CD8-positive, alpha-beta memory T cell (primary cell): ENCODE results near the gene COPS9. TPM values are rescaled to one million over a fixed set of nuclear protein-coding genes. Genes with fewer than 3 reads are reported as not detected.

Experiments used
- CTCF ChIA-PET: fragments of 350-600 bp; sonication (Branson Sonifier 250); formaldehyde crosslinking; loops from one replicate; lab custom pipeline; 2021; ENCODE audit warnings: antibody characterized with exemption; lab: Charles Lee
- POLR2A ChIA-PET: fragments of 350-600 bp; sonication (Branson Sonifier 250); formaldehyde crosslinking; loops from one replicate; lab custom pipeline; 2021; ENCODE audit warnings: antibody characterized with exemption; lab: Charles Lee
- DNase-seq, 5 donors: peaks; one replicate each; pipeline versions ENCODE4 v3.0.0 to v3.0.0-alpha.2; 2020 to 2022; ENCODE audit warnings: mixed read lengths in 1 of 5
- H3K27ac ChIP-seq: one replicate; pipeline ENCODE4 v1.7.0; 2013; ENCODE audit warnings: low read depth, mild to moderate bottlenecking, low read length, moderate library complexity
- H3K27me3 ChIP-seq: 2 replicates; pipeline ENCODE4 v1.7.0; 2013; ENCODE audit warnings: low read length, mild to moderate bottlenecking; ENCODE audit not compliant: insufficient read depth, poor library complexity, severe bottlenecking
- H3K36me3 ChIP-seq: 2 replicates; pipeline ENCODE4 v1.7.0; 2013; ENCODE audit warnings: mild to moderate bottlenecking, low read length, moderate library complexity; ENCODE audit not compliant: insufficient read depth
- H3K4me1 ChIP-seq: 2 replicates; pipeline ENCODE4 v1.7.0; 2013; ENCODE audit warnings: mild to moderate bottlenecking, low read length, moderate library complexity; ENCODE audit not compliant: insufficient read depth
- H3K4me3 ChIP-seq: 2 replicates; pipeline ENCODE4 v1.7.0; 2013; ENCODE audit warnings: mild to moderate bottlenecking, low read length
- H3K9me3 ChIP-seq: 2 replicates; pipeline ENCODE4 v1.7.0; 2013; ENCODE audit warnings: mild to moderate bottlenecking, low read length
- H3K27ac Mint-ChIP-seq, 8 donors: one replicate each; pipeline ENCODE4 v1.8.0; 2020 to 2021; ENCODE audit warnings: mixed read lengths in 8 of 8, mild to moderate bottlenecking in 6 of 8, inconsistent platforms in 3 of 8, moderate library complexity in 3 of 8
- H3K27me3 Mint-ChIP-seq, 2 donors: one replicate each; pipeline ENCODE4 v1.8.0; 2020 to 2021; ENCODE audit warnings: mixed read lengths in 2 of 2, mild to moderate bottlenecking in 1 of 2, moderate library complexity in 1 of 2
- H3K36me3 Mint-ChIP-seq, 3 donors: one replicate each; pipeline ENCODE4 v1.8.0; 2020 to 2021; ENCODE audit warnings: mixed read lengths in 3 of 3, inconsistent platforms in 1 of 3, mild to moderate bottlenecking in 1 of 3
- H3K4me1 Mint-ChIP-seq, 3 donors: one replicate each; pipeline ENCODE4 v1.8.0; 2020 to 2021; ENCODE audit warnings: mixed read lengths in 3 of 3, inconsistent platforms in 1 of 3, mild to moderate bottlenecking in 1 of 3
- H3K4me3 Mint-ChIP-seq, 7 donors: one replicate each; pipeline ENCODE4 v1.8.0; 2020 to 2021; ENCODE audit warnings: mixed read lengths in 7 of 7, mild to moderate bottlenecking in 6 of 7, moderate library complexity in 4 of 7, inconsistent platforms in 2 of 7
- H3K9me3 Mint-ChIP-seq, 5 donors: one replicate each; pipeline ENCODE4 v1.8.0; 2020 to 2022; ENCODE audit warnings: mixed read lengths in 5 of 5, mild to moderate bottlenecking in 3 of 5, moderate library complexity in 2 of 5, inconsistent platforms in 1 of 5
- polyA plus RNA-seq: library from polyadenylated mRNA; unstranded; fragments of 300-500 nt; fragmentation: Illumina TruSeq; gene quantifications from one replicate; pipeline ENCODE4 v1.2.3, GENCODE V29; 2021
- total RNA-seq, 2 experiments: library from RNA; stranded (reverse); gene quantifications; one replicate each; pipeline ENCODE4 v1.2.3, GENCODE V29; 2021

Gene COPS9
- total and polyA plus RNA-seq, 3 experiments from 2014 or later, result 186 to 331 (median 189) TPM

DNA sequence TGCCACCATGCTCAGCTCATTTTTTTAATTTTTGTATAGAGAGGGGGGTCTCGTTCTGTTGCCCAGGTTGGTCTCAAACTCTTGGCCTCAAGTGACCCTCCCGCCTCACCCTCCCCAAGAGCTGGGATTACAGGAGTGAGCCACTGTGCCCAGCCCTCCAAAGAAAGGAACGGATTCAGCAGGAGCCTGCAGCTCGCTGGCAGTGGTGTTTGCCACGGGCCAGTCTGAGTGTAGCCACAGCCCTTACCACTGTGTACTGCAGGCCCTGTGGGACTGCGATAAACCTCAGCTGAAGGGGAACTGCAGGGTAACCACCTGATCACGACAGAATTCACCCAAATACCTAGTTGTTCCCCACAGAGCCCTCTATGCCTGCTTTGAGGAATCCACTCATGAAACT, 6.8 kb downstream of the COPS9 start:
- peaks cover 0 to 2% of the 10 kb centered on the region in 2 donors for H3K27me3 Mint-ChIP-seq
- no peak overlapping the region for H3K4me3 Mint-ChIP-seq
- H3K4me1 ChIP-seq, result no peaks in the 10 kb centered on the region
- peaks cover 6 to 86% (median 21%) of the 10 kb centered on the region in 3 donors for H3K36me3 Mint-ChIP-seq
- H3K27ac ChIP-seq, result no peak overlapping the region
- ChIA-PET CTCF (interaction anchor here (1.6 kb wide), 1 partner anchor 14 kb away, joined by 3 read pairs; no protein-coding TSS in a partner anchor), POLR2A (no interaction called here)
- H3K27me3 ChIP-seq, result no peaks in the 10 kb centered on the region
- DNase-seq, result no peak
- H3K9me3 Mint-ChIP-seq, result no peaks in the 10 kb centered on the region
- peak overlapping the region in 1 of 8 donors; percentile 47 for H3K27ac Mint-ChIP-seq
- no peak overlapping the region for H3K4me3 ChIP-seq
- peaks cover 7 to 10% (median 10%) of the 10 kb centered on the region in 3 donors for H3K4me1 Mint-ChIP-seq
- H3K9me3 ChIP-seq, result no peaks in the 10 kb centered on the region
- peaks cover 16% of the 10 kb centered on the region for H3K36me3 ChIP-seq

DNA sequence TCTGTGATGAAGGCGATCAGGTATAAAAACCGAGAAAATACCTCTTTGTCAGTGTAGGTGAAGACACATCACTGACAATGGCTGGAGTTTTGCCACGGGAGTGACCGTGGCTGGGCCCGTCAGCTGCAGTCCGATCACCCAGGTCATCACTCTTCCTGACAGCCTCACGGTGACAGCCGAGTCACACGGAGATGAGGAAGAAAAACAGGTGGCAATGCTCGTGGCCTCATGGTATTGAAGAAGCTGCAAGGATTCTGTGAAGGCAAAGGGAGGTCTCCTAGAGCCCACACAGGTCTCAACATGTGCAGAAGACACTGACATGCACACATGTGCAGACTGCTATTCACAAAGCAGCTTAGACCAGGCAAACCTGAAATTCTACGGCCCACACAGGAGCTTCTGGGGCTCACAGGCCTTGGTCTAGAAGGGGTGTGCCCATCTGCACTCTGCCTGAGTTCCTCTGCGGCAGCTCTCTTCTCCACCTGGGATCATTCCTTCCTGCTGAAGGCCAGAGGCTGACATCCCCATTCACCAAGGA, 7.4 kb downstream of the COPS9 start:
- CTCF ChIA-PET, result interaction anchor here (1.6 kb wide), 1 partner anchor 15 kb away, joined by 3 read pairs; no protein-coding TSS in a partner anchor
- H3K4me1 Mint-ChIP-seq, result peaks cover 3 to 5% (median 4%) of the 10 kb centered on the region in 3 donors

DNA sequence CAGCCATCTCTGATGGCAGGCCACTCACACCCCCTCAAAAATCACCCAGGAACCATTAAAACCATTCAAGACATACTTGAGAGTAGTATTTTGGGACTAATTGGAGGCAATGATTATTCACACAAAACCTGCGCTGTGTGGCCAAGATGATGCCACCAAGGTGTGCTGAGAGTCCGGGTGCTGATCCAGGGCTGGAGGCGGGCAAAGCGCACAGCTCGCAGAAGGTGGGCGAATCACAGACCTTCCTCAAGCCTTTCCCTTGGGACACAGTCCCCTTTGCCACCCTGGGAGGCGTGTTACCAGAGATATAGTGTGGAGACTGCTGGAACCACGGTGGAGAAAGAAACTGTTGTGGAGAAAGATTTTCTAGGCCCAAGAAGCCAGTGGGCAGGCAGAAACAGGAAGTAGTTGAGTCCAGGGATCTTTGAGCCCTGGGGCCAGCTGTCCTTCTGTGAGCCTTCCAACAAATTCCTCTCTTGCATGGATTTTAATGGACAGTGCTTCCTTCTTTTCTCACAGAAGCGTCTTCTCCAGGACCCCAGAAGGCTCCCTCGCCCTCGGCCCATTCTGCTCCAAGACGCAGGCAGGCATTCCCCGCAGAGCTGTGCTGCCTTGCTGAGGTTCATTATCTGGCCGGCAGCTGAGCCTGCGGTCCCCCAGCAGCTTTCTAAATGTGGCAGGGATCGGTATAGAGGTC, 8.0 kb downstream of the COPS9 start:
- Mint-ChIP-seq H3K9me3 (no peaks in the 10 kb centered on the region), H3K4me1 (peaks cover 0 to 2% (median 0%) of the 10 kb centered on the region in 3 donors), H3K36me3 (peaks cover 6 to 75% (median 18%) of the 10 kb centered on the region in 3 donors), H3K4me3 (no peak overlapping the region), H3K27me3 (peaks cover 0 to 2% of the 10 kb centered on the region in 2 donors), H3K27ac (peak overlapping the region in 1 of 8 donors; percentile 76)
- no peak for DNase-seq
- H3K36me3 ChIP-seq, result peaks cover 14% of the 10 kb centered on the region
- ChIA-PET POLR2A (no interaction called here), CTCF (no interaction called here)
- H3K27ac ChIP-seq, result no peak overlapping the region
- H3K4me1 ChIP-seq, result no peaks in the 10 kb centered on the region
- H3K9me3 ChIP-seq, result no peaks in the 10 kb centered on the region
- H3K4me3 ChIP-seq, result no peak overlapping the region
- H3K27me3 ChIP-seq, result no peaks in the 10 kb centered on the region

More for the DNA sequence above, 7.4 kb downstream of the COPS9 start:
- peaks cover 6 to 81% (median 18%) of the 10 kb centered on the region in 3 donors for H3K36me3 Mint-ChIP-seq
- Histone ChIP-seq H3K4me3 (no peak overlapping the region), H3K4me1 (no peaks in the 10 kb centered on the region), H3K36me3 (peaks cover 16% of the 10 kb centered on the region), H3K27me3 (no peaks in the 10 kb centered on the region), H3K27ac (no peak overlapping the region), H3K9me3 (no peaks in the 10 kb centered on the region)
- H3K27me3 Mint-ChIP-seq, result peaks cover 0 to 2% of the 10 kb centered on the region in 2 donors
- H3K9me3 Mint-ChIP-seq, result no peaks in the 10 kb centered on the region
- no peak overlapping the region for H3K27ac Mint-ChIP-seq
- POLR2A ChIA-PET, result no interaction called here
- H3K4me3 Mint-ChIP-seq, result no peak overlapping the region
- DNase-seq, result no peak

DNA sequence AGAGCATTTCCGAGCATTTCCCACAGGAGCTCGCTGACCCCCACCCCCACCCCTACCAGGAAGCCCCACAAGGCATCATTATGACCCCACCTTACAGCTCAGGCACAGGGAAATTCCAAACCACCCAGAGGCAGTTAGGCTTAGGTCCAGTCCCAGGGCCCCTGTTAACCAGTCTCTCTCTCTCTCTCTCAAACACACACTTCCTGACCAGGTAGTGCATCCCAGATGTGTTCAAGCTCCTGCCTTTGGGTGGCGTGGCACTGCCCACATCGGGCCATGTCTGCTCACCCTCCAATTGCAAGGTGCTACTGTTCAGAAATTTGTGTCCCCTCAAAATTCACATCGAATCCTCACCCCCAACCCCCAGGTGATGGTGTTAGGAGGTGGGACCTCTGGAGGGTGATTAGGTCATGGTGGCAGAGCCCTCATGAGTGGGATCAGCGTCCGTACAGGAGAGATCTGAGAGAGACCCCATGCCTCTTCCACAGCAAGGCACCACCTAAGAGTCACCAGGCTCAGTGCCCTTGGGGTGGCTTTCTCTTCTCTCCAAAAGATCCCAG, 8.8 kb downstream of the COPS9 start:
- Mint-ChIP-seq H3K36me3 (peaks cover 6 to 67% (median 18%) of the 10 kb centered on the region in 3 donors), H3K4me3 (peak overlapping the region in 1 of 7 donors; percentile 16), H3K27me3 (peaks cover 0 to 2% of the 10 kb centered on the region in 2 donors), H3K4me1 (peaks cover 0 to 2% (median 0%) of the 10 kb centered on the region in 3 donors), H3K9me3 (no peaks in the 10 kb centered on the region), H3K27ac (no peak overlapping the region)
- ChIA-PET POLR2A (no interaction called here), CTCF (no interaction called here)
- H3K4me1 ChIP-seq, result no peaks in the 10 kb centered on the region
- H3K27ac ChIP-seq, result no peak overlapping the region
- peaks cover 6% of the 10 kb centered on the region for H3K36me3 ChIP-seq
- no peak for DNase-seq
- no peaks in the 10 kb centered on the region for H3K9me3 ChIP-seq
- no peaks in the 10 kb centered on the region for H3K27me3 ChIP-seq
- H3K4me3 ChIP-seq, result no peak overlapping the region

DNA sequence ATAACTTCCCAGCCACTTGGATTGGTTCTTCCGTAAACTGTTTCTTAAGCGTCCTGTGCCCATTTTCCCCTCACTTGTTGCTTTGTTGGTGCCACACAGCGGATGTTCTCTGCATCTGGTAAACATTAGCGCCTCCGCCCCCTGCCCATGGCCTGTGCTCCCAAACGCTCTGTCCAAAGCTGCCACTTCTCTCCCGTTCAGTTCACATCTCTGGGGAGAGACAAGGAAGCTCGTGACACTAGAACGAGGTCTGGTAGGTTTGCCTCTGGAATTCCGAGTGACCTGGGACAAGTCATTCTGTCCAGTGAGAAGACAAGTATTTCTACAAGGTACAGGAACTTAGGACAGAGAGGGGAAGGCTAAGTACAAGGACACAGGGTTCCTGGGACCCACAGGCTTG, 9.4 kb downstream of the COPS9 start:
- H3K27ac Mint-ChIP-seq, result no peak overlapping the region

DNA sequence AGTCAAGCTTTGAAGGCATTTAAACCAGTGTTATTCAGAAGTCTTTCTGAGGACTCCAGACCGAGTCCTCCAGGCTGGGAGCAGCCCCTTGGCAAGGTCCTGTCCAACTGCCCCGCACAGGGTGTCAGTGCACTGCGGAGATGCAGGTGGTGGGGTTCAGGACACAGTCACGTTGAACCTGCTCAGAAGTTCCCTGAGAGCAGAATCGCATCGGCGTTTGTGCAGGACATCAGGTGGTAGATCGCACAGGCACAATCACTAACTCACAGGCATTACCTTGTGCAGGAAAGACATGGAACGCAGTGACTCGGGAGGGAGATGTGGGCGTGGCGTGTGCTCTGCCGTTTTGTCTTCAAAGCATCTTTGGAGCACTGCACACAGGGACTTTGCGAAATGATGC, 10.4 kb downstream of the COPS9 start:
- H3K4me1 Mint-ChIP-seq, result peaks cover 0 to 5% (median 2%) of the 10 kb centered on the region in 3 donors
- no peak for DNase-seq
- H3K4me3 Mint-ChIP-seq, result no peak overlapping the region

More for the DNA sequence above, 9.4 kb downstream of the COPS9 start:
- H3K9me3 ChIP-seq, result no peaks in the 10 kb centered on the region
- no peak for DNase-seq
- peaks cover 4% of the 10 kb centered on the region for H3K36me3 ChIP-seq
- H3K27me3 Mint-ChIP-seq, result peaks cover 0 to 2% of the 10 kb centered on the region in 2 donors
- H3K4me1 ChIP-seq, result no peaks in the 10 kb centered on the region
- no peak overlapping the region for H3K4me3 Mint-ChIP-seq
- peaks cover 0 to 2% (median 2%) of the 10 kb centered on the region in 3 donors for H3K4me1 Mint-ChIP-seq
- H3K27me3 ChIP-seq, result no peaks in the 10 kb centered on the region
- H3K36me3 Mint-ChIP-seq, result peaks cover 6 to 62% (median 15%) of the 10 kb centered on the region in 3 donors
- ChIA-PET CTCF (no interaction called here), POLR2A (no interaction called here)
- H3K4me3 ChIP-seq, result no peak overlapping the region
- no peaks in the 10 kb centered on the region for H3K9me3 Mint-ChIP-seq
- no peak overlapping the region for H3K27ac ChIP-seq

DNA sequence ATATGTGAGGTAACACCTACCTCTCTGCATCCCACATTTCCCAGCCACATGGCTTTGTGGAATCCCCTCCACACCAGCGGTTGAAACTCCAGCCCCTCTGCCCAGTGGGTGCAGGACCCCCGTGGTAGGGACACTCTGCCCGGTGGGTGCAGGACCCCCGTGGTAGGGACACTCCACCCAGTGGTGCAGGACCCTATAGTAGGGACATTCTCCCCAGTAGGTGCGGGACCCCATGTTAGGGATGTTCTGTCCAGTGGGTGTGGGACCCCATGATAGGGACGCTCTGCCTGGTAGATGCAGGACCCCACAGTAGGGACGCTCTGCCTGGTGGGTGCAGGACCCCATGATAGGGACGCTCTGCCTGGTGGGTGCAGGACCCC, 11.5 kb downstream of the COPS9 start:
- Mint-ChIP-seq H3K4me1 (peaks cover 0 to 5% (median 2%) of the 10 kb centered on the region in 3 donors), H3K4me3 (no peak overlapping the region), H3K9me3 (no peaks in the 10 kb centered on the region), H3K27me3 (peaks cover 0 to 4% of the 10 kb centered on the region in 2 donors), H3K36me3 (peaks cover 6 to 41% (median 9%) of the 10 kb centered on the region in 3 donors), H3K27ac (no peak overlapping the region)
- peaks cover 4% of the 10 kb centered on the region for H3K36me3 ChIP-seq
- POLR2A ChIA-PET, result no interaction called here
- DNase-seq, result no peak
- CTCF ChIA-PET, result no interaction called here
- no peak overlapping the region for H3K27ac ChIP-seq
- H3K27me3 ChIP-seq, result no peaks in the 10 kb centered on the region
- no peaks in the 10 kb centered on the region for H3K9me3 ChIP-seq
- H3K4me1 ChIP-seq, result no peaks in the 10 kb centered on the region
- no peak overlapping the region for H3K4me3 ChIP-seq

More for the DNA sequence above, 10.4 kb downstream of the COPS9 start:
- H3K27ac ChIP-seq, result no peak overlapping the region
- Mint-ChIP-seq H3K36me3 (peaks cover 6 to 52% (median 15%) of the 10 kb centered on the region in 3 donors), H3K27ac (no peak overlapping the region), H3K27me3 (peaks cover 0 to 2% of the 10 kb centered on the region in 2 donors), H3K9me3 (no peaks in the 10 kb centered on the region)
- ChIA-PET POLR2A (no interaction called here), CTCF (no interaction called here)
- no peaks in the 10 kb centered on the region for H3K27me3 ChIP-seq
- peaks cover 4% of the 10 kb centered on the region for H3K36me3 ChIP-seq
- no peaks in the 10 kb centered on the region for H3K9me3 ChIP-seq
- no peaks in the 10 kb centered on the region for H3K4me1 ChIP-seq
- no peak overlapping the region for H3K4me3 ChIP-seq
